HG03439 (cell line): ENCODE data around the gene PRICKLE3.
A peak's percentile ranks its signal among the peaks of the same experiment; 100 is the strongest.

Experiments
- ATAC-seq: cut with Tn5 transposase; IDR thresholded peaks from one replicate; pipeline ENCODE4 v1.9.1; 2021; ENCODE audit warnings: mild to moderate bottlenecking, moderate library complexity; ENCODE audit not compliant: unreplicated experiment

PRICKLE3 gene

DNA sequence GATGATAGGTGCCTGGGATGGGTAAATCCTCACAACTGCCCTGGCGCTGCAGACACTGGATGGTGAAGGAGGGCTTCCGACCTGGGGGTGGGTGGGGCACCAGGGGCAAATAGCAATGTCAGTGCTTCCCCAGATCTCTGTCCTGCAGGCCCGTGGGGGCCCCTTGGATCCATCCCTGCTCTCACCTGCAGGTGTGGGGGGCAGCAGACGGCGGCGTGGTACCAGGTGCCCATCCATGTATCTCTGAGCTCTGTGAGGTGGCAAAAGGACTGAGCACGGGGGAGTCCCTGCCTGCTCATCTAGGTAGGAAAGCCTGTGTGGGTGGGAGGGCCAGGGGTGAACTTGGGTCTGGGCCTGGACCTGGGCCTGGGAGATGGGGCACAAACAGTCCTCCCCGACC lies 20.4 kb upstream of the PRICKLE3 start:
- ATAC-seq, result no peak

- ATAC-seq, result no peak
These were observed 19.3 kb upstream of the PRICKLE3 start for GRCh38 chrX:49205443-49205842.

DNA sequence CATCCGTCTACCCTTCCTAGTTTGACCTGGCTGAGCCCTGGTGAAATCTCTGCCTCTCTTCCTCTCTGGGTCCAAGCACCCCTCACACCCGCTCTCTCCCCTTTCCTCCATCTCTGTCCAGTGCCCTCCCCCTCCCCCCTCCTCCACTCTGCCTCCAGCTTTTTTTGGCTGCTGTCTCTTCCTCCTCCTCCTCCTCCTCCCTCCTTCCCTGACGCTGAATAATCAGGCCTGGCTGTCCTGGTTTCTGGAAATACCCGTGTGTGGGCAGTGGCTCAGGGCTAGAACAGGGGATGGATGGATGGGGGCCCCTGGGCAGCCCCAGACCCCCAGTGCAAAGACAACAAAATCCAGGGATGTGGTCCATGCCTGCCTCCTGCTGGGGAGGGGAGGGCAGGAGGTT lies 18.5 kb upstream of the PRICKLE3 start:
- ATAC-seq, result no peak

- no peak for ATAC-seq
These were observed 17.8 kb upstream of the PRICKLE3 start for GRCh38 chrX:49204017-49204416.

DNA sequence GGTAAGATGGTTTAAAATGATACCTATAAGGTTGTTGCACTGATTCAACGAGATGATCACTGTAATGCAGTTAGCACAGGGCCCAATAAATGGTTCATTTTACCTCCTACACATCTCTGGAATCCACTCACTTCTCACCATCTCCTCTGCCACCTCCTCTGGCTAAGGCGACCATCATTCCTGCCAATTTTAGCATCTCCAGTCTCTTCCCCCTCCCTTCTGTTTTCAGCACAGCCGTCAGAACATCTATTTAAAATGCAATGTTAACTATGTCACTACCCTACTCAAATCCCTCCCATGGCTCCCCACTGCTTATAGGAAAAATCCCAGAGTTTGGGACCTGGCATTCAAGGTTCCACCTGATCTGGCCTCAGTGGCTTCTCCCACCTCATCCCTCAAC lies 17.4 kb upstream of the PRICKLE3 start:
- ATAC-seq, result no peak

- ATAC-seq, result no peak
These were observed 15.8 kb upstream of the PRICKLE3 start for GRCh38 chrX:49202022-49202421.

DNA sequence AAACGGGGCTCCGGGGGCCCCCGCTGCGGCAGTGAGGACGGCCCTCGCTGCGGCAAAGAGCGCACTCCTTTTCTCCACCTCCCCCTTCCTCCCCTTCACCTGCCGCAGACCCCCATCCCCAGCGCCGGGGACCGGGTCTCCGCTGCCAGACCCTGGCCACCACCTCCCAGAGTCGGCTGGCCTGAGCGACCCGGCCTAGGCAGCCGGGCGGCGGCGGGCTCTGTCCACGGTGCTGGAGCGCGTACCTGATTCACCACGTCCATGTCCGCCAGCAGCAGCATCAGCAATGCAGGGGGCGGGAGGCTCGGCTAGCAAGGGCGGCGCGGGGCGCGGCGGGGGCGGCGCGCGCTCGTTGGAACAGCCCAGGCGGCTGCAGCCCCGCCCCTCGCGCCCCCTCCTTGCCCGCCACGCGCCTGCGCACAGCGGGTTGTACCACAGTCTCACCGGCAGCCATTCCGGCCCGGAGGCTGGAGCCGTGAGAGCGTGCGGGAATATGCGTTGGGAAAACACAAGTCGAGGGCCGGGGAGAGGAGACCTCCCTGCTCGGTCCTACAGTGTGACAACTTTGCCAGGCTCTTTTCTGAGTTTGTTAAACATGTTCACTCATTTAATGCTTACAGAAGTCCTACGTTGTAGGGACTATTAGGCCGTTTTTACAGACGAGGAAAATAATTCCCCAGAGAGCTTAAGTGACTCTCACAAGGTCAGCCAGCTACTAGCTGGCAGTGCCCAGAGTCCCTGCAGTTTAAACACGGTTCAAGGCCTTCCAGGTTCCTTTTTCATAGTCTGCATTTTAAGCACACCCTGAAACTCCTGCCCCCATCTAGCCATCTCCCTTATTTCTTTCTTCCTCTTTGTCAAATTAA lies 14.0 kb upstream of the PRICKLE3 start, which contains the start of gene SYP:
Gene SYP, minus strand, starts transcription at position 288 of the 866 bp plus-strand sequence. Its CDS starts 7 bp downstream, at position 281.
- peak; percentile 86 for ATAC-seq

DNA sequence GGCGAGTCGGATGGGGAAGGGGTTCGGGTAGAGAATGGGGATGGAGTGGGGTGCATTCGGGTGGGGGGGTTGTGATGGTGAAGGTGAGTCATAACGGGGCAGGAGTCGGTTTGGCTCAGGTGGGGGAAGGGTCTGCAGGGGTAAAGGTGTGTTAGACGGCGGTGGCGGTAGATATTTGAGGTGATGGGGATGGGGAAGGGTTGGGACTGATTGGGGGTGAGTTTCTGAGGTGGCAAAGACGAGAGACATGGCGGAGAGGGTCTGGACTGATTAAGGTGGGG lies 13.1 kb upstream of the PRICKLE3 start:
- no peak for ATAC-seq

GRCh38 chrX:49198540-49199314 lies 12.6 kb upstream of the PRICKLE3 start:
- no peak for ATAC-seq

DNA sequence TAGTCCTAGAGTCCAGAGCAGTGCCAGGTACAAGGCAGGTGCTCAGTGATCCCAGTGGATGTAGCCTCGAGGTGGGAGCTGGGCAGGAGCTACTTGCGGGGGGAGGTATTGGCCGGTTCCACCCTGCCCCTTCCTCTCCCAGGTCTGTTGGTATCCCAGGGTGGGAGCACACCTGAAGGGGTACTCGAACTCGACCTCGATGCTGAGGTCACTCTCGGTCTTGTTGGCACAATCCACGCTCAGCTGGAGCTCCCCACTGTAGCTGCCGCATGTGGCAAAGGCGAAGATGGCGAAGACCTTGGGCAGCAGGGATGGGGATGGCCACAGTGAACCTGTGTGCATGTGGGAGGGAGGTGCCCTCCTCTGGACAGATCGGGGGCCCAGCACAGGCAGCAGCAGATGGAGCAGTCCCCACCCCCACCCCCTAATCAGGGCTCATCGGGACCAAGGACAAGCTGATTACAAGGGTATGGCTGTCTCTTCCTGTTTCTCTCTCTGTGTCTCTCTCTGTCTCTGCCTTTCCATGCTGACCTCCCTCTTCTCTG lies 11.4 kb upstream of the PRICKLE3 start:
- ATAC-seq, result no peak

DNA sequence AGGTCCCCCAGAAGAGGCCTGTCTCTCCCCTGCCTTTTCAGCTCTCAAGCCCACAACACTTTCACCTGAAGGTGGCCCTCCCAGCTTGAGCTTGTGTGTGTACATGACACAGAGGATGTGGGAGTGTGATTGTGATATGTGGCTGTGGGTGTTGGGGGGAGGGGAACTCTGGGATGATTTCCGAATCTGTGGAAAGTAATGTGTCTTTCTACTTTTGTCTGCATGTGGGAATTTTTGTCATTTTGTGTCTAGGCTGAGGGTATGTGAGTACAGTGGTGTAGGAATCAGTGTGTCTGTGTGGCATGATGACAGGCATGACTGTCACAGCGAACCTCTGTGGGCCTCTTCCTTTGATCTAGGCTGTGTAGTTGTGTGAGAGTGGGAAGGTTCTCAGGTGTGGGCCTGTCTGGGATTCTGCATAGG lies 7.4 kb upstream of the PRICKLE3 start:
- no peak for ATAC-seq

DNA sequence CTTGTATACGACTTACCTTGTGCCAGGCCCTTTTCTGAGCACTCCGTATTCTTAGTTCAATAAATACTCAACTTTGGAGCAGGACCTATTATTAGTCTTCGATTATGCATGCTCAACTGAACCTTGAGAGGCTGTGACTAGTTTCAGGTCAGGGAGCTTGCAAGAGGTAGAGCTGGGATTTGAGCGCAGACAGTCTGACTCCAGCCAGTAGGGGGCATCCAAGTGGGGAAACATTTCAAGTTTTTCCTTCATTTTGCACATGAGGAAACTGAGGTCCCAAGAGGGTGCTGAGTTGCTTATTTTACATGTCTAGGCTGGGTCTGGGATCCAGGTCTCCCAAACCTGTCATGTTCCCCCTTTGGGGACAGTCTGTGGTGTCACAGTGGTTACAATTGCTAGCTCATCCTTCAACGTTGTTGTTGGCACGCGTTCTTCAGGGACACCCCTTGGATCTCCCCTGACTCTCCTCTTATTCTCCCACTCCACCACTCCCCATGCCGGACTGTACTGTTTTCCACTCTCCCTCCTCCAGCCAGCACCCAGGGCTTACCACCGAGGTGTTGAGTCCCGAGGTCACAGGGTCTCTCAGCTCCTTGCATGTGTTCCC lies 6.7 kb upstream of the PRICKLE3 start:
- ATAC-seq, result no peak

DNA sequence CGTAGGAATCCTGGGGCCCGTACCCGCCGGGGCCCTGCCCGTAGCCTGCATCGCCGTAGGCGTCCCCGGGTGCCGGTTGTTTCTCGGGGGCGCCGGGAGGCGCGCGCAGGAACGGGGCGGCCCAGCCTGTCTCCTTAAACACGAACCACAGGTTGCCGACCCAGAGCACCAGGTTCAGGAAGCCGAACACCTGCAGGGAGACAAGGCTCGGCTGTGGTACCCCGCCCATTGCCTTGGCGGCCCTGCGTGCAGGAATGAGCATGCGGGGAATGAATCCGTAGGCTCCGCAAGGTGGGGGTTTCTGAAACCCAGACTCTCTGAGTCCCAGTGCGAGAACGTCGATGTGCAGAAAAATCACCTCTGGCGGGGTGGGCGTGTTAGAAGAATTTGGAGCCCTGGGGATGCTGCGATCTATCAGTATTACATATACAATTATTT lies 5.4 kb upstream of the PRICKLE3 start:
- no peak for ATAC-seq

- peak; percentile 93 for ATAC-seq
These were observed 4.8 kb upstream of the PRICKLE3 start for GRCh38 chrX:49190821-49191573.

DNA sequence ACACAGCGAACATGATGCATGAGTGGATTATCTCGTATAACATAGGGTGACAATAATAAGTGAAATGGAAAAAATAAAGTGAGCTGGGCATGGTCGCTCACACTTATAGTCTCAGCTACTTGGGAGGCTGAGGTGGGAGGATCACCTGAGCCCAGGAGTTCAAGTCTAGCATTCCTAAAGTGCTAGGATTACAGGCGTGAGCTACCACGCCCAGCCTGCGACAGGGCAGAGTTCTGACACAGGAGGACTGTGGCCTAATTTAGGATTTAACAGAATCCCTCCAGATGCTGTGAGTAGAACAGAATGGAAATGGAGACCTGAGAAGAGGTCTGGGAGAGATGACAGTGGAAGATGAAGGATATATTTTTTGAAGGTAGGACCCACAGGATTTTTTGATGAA lies 3.4 kb upstream of the PRICKLE3 start:
- no peak for ATAC-seq

- no peak for ATAC-seq
These were observed 2.4 kb upstream of the PRICKLE3 start for GRCh38 chrX:49188468-49189076.

GRCh38 chrX:49187526-49187925 lies 1.4 kb upstream of the PRICKLE3 start:
- no peak for ATAC-seq

DNA sequence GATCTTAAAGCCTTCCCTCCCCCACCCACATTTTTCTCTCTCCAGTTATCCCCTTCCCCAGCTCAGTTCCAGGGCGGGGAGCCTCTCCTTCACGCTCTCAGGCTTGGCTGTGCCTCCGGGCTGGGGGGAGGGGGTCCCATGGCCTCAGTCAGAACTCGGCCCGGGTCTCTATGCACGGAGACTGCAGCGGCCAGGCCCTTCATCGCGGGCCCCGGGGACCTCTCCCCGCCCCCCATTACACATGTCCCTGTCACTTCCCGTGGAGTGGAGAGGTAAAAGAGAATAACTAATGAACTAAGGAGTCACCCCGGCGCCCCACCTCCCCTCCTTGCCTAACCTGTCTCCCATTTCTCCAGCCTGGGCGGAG lies 838 bp upstream of the PRICKLE3 start:
- ATAC-seq, result no peak

- ATAC-seq, result no peak
These were observed 1.6 kb downstream of the PRICKLE3 start for GRCh38 chrX:49184294-49185281.
